ENCODE data around the gene DGCR8. TPM values are rescaled to one million over a fixed set of nuclear protein-coding genes. Genes with fewer than 3 reads are reported as not detected.

DGCR8 gene
- total RNA-seq, 2 donors from 2014 or later = 23.7 to 47.3 TPM

GRCh38 chr22:20127318-20127868 lies 47.4 kb downstream of the DGCR8 start:
- H3K27me3 ChIP-seq (replicated peaks; ENCODE audit: insufficient read depth) = no peaks in the 10 kb centered on the region
- TF ChIP-seq CTCF (IDR thresholded peaks at IDR 0.05) = no peak
- ATAC-seq (ENCODE audit: insufficient number of reproducible peaks, low FRiP score, low read depth) = no peak
- H3K27ac ChIP-seq = no peak overlapping the region
- DNase-seq (ENCODE audit: low spot score) = no peak
- H3K36me3 ChIP-seq = peaks cover 22% of the 10 kb centered on the region
- no peaks in the 10 kb centered on the region for H3K9me3 ChIP-seq
- peaks cover under 1 to 11% of the 10 kb centered on the region in 2 donors for H3K4me1 ChIP-seq (ENCODE audit: control insufficient read depth in 1 of 2, low read depth in 2 of 2)
- H3K4me3 ChIP-seq = no peak overlapping the region

- no peak for TF ChIP-seq CTCF (IDR thresholded peaks at IDR 0.05)
- H3K27ac ChIP-seq = no peak overlapping the region
- no peak for DNase-seq (ENCODE audit: low spot score)
Measured at GRCh38 chr22:20127869-20128618, 48.0 kb downstream of the DGCR8 start.

GRCh38 chr22:20128619-20128901 lies 48.5 kb downstream of the DGCR8 start:
- DNase-seq (ENCODE audit: low spot score) (no peak), ATAC-seq (ENCODE audit: insufficient number of reproducible peaks, low FRiP score, low read depth) (no peak)
- Histone ChIP-seq H3K27ac (no peak overlapping the region), H3K4me3 (no peak overlapping the region), H3K36me3 (peaks cover 20% of the 10 kb centered on the region), H3K9me3 (no peaks in the 10 kb centered on the region), H3K27me3 (replicated peaks; ENCODE audit: insufficient read depth) (no peaks in the 10 kb centered on the region), H3K4me1 (ENCODE audit: control insufficient read depth in 1 of 2, low read depth in 2 of 2) (peaks cover 11 to 23% of the 10 kb centered on the region in 2 donors)
- TF ChIP-seq CTCF (IDR thresholded peaks at IDR 0.05) = no peak

More at GRCh38 chr22:20127869-20128618, 48.0 kb downstream of the DGCR8 start:
- Histone ChIP-seq H3K4me3 (no peak overlapping the region), H3K9me3 (no peaks in the 10 kb centered on the region), H3K4me1 (ENCODE audit: control insufficient read depth in 1 of 2, low read depth in 2 of 2) (peaks cover 7 to 18% of the 10 kb centered on the region in 2 donors), H3K27me3 (replicated peaks; ENCODE audit: insufficient read depth) (no peaks in the 10 kb centered on the region), H3K36me3 (peaks cover 22% of the 10 kb centered on the region)
- ATAC-seq (ENCODE audit: insufficient number of reproducible peaks, low FRiP score, low read depth) = no peak

- no peak for ATAC-seq (ENCODE audit: insufficient number of reproducible peaks, low FRiP score, low read depth)
- Histone ChIP-seq H3K4me3 (no peak overlapping the region), H3K27me3 (replicated peaks; ENCODE audit: insufficient read depth) (no peaks in the 10 kb centered on the region), H3K27ac (no peak overlapping the region), H3K9me3 (no peaks in the 10 kb centered on the region), H3K4me1 (ENCODE audit: control insufficient read depth in 1 of 2, low read depth in 2 of 2) (peaks cover 11 to 29% of the 10 kb centered on the region in 2 donors), H3K36me3 (peaks cover 17% of the 10 kb centered on the region)
- peak; percentile 16 for TF ChIP-seq CTCF (IDR thresholded peaks at IDR 0.05)
- DNase-seq (ENCODE audit: low spot score) = no peak
Measured at GRCh38 chr22:20128902-20129746, 49.1 kb downstream of the DGCR8 start.

- DNase-seq (ENCODE audit: low spot score) (no peak), ATAC-seq (ENCODE audit: insufficient number of reproducible peaks, low FRiP score, low read depth) (no peak)
- H3K27ac ChIP-seq = no peak overlapping the region
- peaks cover 11 to 33% of the 10 kb centered on the region in 2 donors for H3K4me1 ChIP-seq (ENCODE audit: control insufficient read depth in 1 of 2, low read depth in 2 of 2)
- H3K4me3 ChIP-seq = no peak overlapping the region
- no peak for TF ChIP-seq CTCF (IDR thresholded peaks at IDR 0.05)
- no peaks in the 10 kb centered on the region for H3K27me3 ChIP-seq (replicated peaks; ENCODE audit: insufficient read depth)
- peaks cover 17% of the 10 kb centered on the region for H3K36me3 ChIP-seq
- no peaks in the 10 kb centered on the region for H3K9me3 ChIP-seq
Measured at GRCh38 chr22:20129747-20130014, 49.6 kb downstream of the DGCR8 start.

All from thoracic aorta (tissue), 2 donors.